ENCODE results near the gene RSRC1.

GRCh38 chr3:158097081-158097592, 12.8 kb upstream of the RSRC1 start:
- TF ChIP-seq TAF1 (IDR thresholded peaks at IDR 0.05; ENCODE audit: low read depth) = no peak
- TF ChIP-seq EGR1 (IDR thresholded peaks at IDR 0.05) = no peak
- TF ChIP-seq EP300 (IDR thresholded peaks at IDR 0.05; ENCODE audit: borderline replicate concordance) = no peak
- no peak for TF ChIP-seq MAX (IDR thresholded peaks at IDR 0.05)
- TF ChIP-seq TCF12 (IDR thresholded peaks at IDR 0.05; ENCODE audit: low read depth) = no peak
- no peak for TF ChIP-seq TEAD4 (IDR thresholded peaks at IDR 0.05)
- TF ChIP-seq RAD21 (IDR thresholded peaks at IDR 0.05; ENCODE audit: low read depth) = no peak
- no peak for TF ChIP-seq CREB1 (IDR thresholded peaks at IDR 0.05; ENCODE audit: low read depth)
- no peak for TF ChIP-seq NFIC (IDR thresholded peaks at IDR 0.05)
- TF ChIP-seq REST (IDR thresholded peaks at IDR 0.05; ENCODE audit: low read depth) = no peak
- no peak for TF ChIP-seq USF1 (IDR thresholded peaks at IDR 0.05)
- TF ChIP-seq ZBTB7A (IDR thresholded peaks at IDR 0.05; ENCODE audit: low read depth) = no peak
- no peak for TF ChIP-seq FOXM1 (IDR thresholded peaks at IDR 0.05; ENCODE audit: borderline replicate concordance, low read depth)
- no peak for TF ChIP-seq YY1 (IDR thresholded peaks at IDR 0.05; ENCODE audit: low read depth)

Data from Ishikawa (cell line).